Gastroesophageal sphincter (tissue), 2 donors: ENCODE measurements around the gene DHX34.

Experiments
- POLR2A ChIP-seq, 2 donors: fragments of 450-650 bp; IDR thresholded peaks; one replicate each; pipeline ENCODE4 v1.6.1; 2017; ENCODE audit warnings: antibody characterized with exemption in 2 of 2, mild to moderate bottlenecking in 2 of 2, moderate library complexity in 1 of 2
- POLR2AphosphoS5 ChIP-seq: sonication (generic); formaldehyde crosslinking; IDR thresholded peaks from one replicate; pipeline ENCODE4 v1.6.1; 2017; ENCODE audit warnings: antibody characterized with exemption

DNA sequence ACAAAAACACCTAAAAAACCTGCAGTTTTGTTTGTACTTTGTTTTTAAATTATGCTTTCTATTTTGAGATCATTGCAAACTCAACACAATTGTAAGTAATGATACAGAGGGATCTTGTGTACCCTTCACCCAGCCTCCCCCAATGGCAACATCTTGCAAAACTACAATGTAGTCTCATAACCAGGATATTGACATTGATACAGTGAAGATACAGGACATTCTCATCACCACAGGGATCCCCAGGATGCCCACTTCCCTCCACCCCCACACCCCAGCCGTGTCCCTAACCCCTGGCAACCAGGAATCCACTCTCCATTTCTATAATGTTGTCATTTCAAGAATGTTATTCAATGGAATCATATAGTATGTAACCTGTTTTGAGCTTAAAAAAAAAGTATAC, 27.5 kb upstream of the DHX34 start:
- TF ChIP-seq POLR2AphosphoS5 (no peak), POLR2A (IDR thresholded peaks at IDR 0.05) (no peak)
